HG02884 (cell line): ENCODE data around the gene FGGY.
A peak's percentile ranks its signal among the peaks of the same experiment; 100 is the strongest.
"Not testable (repeated sequence)": the region's sequence is repeated elsewhere in the genome, so short reads cannot be mapped to it uniquely, and the experiment has no call there.

Experiments used
- ATAC-seq: cut with Tn5 transposase; IDR thresholded peaks from one replicate; pipeline ENCODE4 v1.9.1; 2021; ENCODE audit warnings: mild to moderate bottlenecking, moderate library complexity; ENCODE audit not compliant: unreplicated experiment

Gene FGGY

GRCh38 chr1:59565611-59566410 is 268.9 kb downstream of the FGGY start:
- ATAC-seq: no peak

- no peak for ATAC-seq
Measured at GRCh38 chr1:59568158-59568935, 271.5 kb downstream of the FGGY start.

- ATAC-seq: no peak
Measured at GRCh38 chr1:59569198-59569597, 272.3 kb downstream of the FGGY start.

- peak; percentile 76 for ATAC-seq
Measured at GRCh38 chr1:59570524-59570923, 273.6 kb downstream of the FGGY start.

- no peak for ATAC-seq
Measured at GRCh38 chr1:59574085-59574484, 277.2 kb downstream of the FGGY start.

- ATAC-seq: no peak
Measured at GRCh38 chr1:59577774-59578173, 280.9 kb downstream of the FGGY start.

- ATAC-seq: no peak
Measured at GRCh38 chr1:59579222-59579621, 282.3 kb downstream of the FGGY start.

- no peak for ATAC-seq
Measured at GRCh38 chr1:59580257-59580656, 283.4 kb downstream of the FGGY start.

- ATAC-seq: not testable (repeated sequence)
Measured at GRCh38 chr1:59592410-59592809, 295.5 kb downstream of the FGGY start.

- ATAC-seq: no peak
Measured at GRCh38 chr1:59592924-59593323, 296.0 kb downstream of the FGGY start.

- no peak for ATAC-seq
Measured at GRCh38 chr1:59593798-59594790, 297.2 kb downstream of the FGGY start.

- ATAC-seq: no peak
Measured at GRCh38 chr1:59595774-59596173, 298.9 kb downstream of the FGGY start.

GRCh38 chr1:59596432-59596831 is 299.5 kb downstream of the FGGY start:
- no peak for ATAC-seq

GRCh38 chr1:59596956-59597355 is 300.1 kb downstream of the FGGY start:
- ATAC-seq: no peak

- no peak for ATAC-seq
Measured at GRCh38 chr1:59597420-59598119, 300.7 kb downstream of the FGGY start.

- ATAC-seq: no peak
Measured at GRCh38 chr1:59598120-59598440, 301.2 kb downstream of the FGGY start.

GRCh38 chr1:59601041-59601441 is 304.1 kb downstream of the FGGY start:
- ATAC-seq: no peak

GRCh38 chr1:59601811-59602210 is 304.9 kb downstream of the FGGY start:
- ATAC-seq: no peak

- ATAC-seq: no peak
Measured at GRCh38 chr1:59604191-59604590, 307.3 kb downstream of the FGGY start.

- ATAC-seq: no peak
Measured at GRCh38 chr1:59605184-59605583, 308.3 kb downstream of the FGGY start.

GRCh38 chr1:59605761-59606160 is 308.9 kb downstream of the FGGY start:
- no peak for ATAC-seq
